Posterior vena cava (tissue), 2 donors: Measurements from ENCODE around the gene AANAT. TPM values are rescaled to one million over a fixed set of nuclear protein-coding genes. Genes with fewer than 3 reads are reported as not detected.

ENCODE experiments used
- DNase-seq: peaks from one replicate; pipeline ENCODE4 v3.0.0-alpha.2; 2020; ENCODE audit warnings: low spot score
- intact Hi-C, 2 donors: fragments of 100-400 bp; cut with DNase I; formaldehyde crosslinking; loops; one replicate each; pipeline versions ENCODE4 v1.14.1 to v1.14.2; 2022 to 2023
- long read RNA-seq, 2 donors: library from polyadenylated mRNA; unstranded; transcript quantifications; one replicate each; pipeline ENCODE4 v2.0.0, GENCODE V29; 2020 to 2021
- total RNA-seq, 2 donors: library from RNA; stranded (reverse); fragmentation: NEBNext Ultra II Directional; extraction: Animal tissue kit (Norgen Biotek cat#: 25700); gene quantifications; one replicate each; pipeline ENCODE4 v1.2.1, GENCODE V29; 2021
- donor health status: DM: yes; HTN: yes; CAD: no.
- donor health status: DM: yes; HTN: yes; CAD: no.

AANAT gene
- not detected for total RNA-seq
- long read RNA-seq, donor 1, result 0 reads
- long read RNA-seq, donor 2, result 0 reads

GRCh38 chr17:76467366-76467765 lies at the start of gene AANAT:
TSS of gene AANAT (plus strand) at chr17:76467603. CDS start at chr17:76468747, 1,144 bp downstream.
- DNase-seq, result no peak
- intact Hi-C loops, result loop anchor here (2.0 kb wide), 1 partner anchor 37 kb away; no protein-coding TSS in a partner anchor

GRCh38 chr17:76419576-76420260 lies 47.7 kb upstream of the AANAT start:
- peak; percentile 64 for DNase-seq
- intact Hi-C loops, result no loop called here

- intact Hi-C loops, result no loop called here
- peak; percentile 44 for DNase-seq
Observed at GRCh38 chr17:76420356-76421043, 46.9 kb upstream of the AANAT start.

- intact Hi-C loops, result no loop called here
- DNase-seq, result peak; percentile 29
Observed at GRCh38 chr17:76421044-76421407, 46.4 kb upstream of the AANAT start.

GRCh38 chr17:76422406-76422805 lies 45.0 kb upstream of the AANAT start:
- DNase-seq, result peak; percentile 66
- intact Hi-C loops, result no loop called here

- peak; percentile 42 for DNase-seq
- intact Hi-C loops, result no loop called here
Observed at GRCh38 chr17:76422860-76423259, 44.5 kb upstream of the AANAT start.

- intact Hi-C loops, result no loop called here
- DNase-seq, result no peak
Observed at GRCh38 chr17:76426853-76427252, 40.5 kb upstream of the AANAT start.

GRCh38 chr17:76427501-76428231 lies 39.7 kb upstream of the AANAT start:
- DNase-seq, result peak; percentile 14
- intact Hi-C loops, result no loop called here

GRCh38 chr17:76428511-76428910 lies 38.9 kb upstream of the AANAT start:
- no peak for DNase-seq
- intact Hi-C loops, result no loop called here

GRCh38 chr17:76431509-76431908 lies 35.9 kb upstream of the AANAT start:
- intact Hi-C loops, result no loop called here
- DNase-seq, result peak; percentile 6

- intact Hi-C loops, result no loop called here
- no peak for DNase-seq
Observed at GRCh38 chr17:76432004-76432403, 35.4 kb upstream of the AANAT start.

GRCh38 chr17:76432712-76433336 lies 34.6 kb upstream of the AANAT start:
- intact Hi-C loops, result no loop called here
- DNase-seq, result no peak

GRCh38 chr17:76433693-76434092 lies 33.7 kb upstream of the AANAT start:
- DNase-seq, result no peak
- intact Hi-C loops, result no loop called here

GRCh38 chr17:76434870-76435269 lies 32.5 kb upstream of the AANAT start:
- DNase-seq, result peak; percentile 15
- intact Hi-C loops, result no loop called here

GRCh38 chr17:76435751-76436150 lies 31.7 kb upstream of the AANAT start:
- intact Hi-C loops, result no loop called here

GRCh38 chr17:76437467-76438402 lies 29.7 kb upstream of the AANAT start:
- peak; percentile 19 for DNase-seq
- intact Hi-C loops, result no loop called here

More at GRCh38 chr17:76435751-76436150, 31.7 kb upstream of the AANAT start:
- DNase-seq, result peak; percentile 57

- DNase-seq, result peak; percentile 38
- intact Hi-C loops, result no loop called here
Observed at GRCh38 chr17:76438906-76439305, 28.5 kb upstream of the AANAT start.

GRCh38 chr17:76439314-76439928 lies 28.0 kb upstream of the AANAT start:
- peak; percentile 25 for DNase-seq
- intact Hi-C loops, result no loop called here
